ENCODE measurements around the gene CLDN24.

The CLDN24 gene

DNA sequence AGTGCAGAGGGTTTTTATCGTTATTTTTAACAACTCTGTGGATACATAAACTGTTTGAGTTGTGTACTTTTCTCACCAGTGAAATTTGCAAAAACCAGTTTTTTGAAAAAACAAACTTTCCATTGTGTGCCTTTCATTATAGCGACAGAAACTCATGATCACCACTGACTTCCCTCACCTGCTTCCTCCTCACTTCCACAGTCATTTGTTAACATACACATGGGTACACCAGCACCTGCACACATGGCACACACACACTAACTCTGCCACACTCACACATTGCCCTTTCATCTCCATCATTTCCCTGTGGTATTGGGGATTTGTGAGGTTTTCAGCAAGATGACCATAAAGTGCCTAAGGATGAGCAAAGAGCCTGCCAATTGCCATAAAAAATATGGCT is 22.8 kb downstream of the CLDN24 start:
- Histone ChIP-seq H3K36me3 (no peaks in the 10 kb centered on the region), H3K4me3 (ENCODE audit: low read depth in 1 of 2, low read length in 1 of 2) (no peak overlapping the region), H3K4me1 (ENCODE audit: control insufficient read depth in 1 of 2, insufficient read depth in 1 of 2, low read depth in 1 of 2, low read length in 1 of 2) (no peaks in the 10 kb centered on the region), H3K9me3 (no peaks in the 10 kb centered on the region), H3K27ac (no peak overlapping the region), H3K27me3 (no peaks in the 10 kb centered on the region)
- TF ChIP-seq, protein P1, sequence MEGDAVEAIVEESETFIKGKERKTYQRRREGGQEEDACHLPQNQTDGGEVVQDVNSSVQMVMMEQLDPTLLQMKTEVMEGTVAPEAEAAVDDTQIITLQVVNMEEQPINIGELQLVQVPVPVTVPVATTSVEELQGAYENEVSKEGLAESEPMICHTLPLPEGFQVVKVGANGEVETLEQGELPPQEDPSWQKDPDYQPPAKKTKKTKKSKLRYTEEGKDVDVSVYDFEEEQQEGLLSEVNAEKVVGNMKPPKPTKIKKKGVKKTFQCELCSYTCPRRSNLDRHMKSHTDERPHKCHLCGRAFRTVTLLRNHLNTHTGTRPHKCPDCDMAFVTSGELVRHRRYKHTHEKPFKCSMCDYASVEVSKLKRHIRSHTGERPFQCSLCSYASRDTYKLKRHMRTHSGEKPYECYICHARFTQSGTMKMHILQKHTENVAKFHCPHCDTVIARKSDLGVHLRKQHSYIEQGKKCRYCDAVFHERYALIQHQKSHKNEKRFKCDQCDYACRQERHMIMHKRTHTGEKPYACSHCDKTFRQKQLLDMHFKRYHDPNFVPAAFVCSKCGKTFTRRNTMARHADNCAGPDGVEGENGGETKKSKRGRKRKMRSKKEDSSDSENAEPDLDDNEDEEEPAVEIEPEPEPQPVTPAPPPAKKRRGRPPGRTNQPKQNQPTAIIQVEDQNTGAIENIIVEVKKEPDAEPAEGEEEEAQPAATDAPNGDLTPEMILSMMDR (IDR thresholded peaks at IDR 0.05), result no peak

DNA sequence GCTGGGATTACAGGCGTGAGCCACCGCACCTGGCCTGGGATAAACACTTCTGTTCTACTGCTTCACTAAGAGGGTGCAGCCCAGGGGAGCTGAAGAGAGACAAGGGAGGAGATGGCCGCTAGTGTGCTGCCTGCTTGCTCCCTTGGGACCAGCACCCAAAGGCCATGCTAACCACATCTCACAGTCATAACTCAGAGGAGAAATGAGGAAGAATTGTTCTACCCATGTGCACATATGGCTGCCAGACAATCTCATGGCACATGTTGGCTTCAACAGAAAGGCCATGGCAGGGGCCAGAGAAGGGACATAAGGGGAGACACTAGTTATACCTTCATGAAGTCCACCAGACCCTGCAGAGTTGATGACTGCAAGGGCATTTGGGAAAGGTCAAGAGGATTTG is 24.6 kb downstream of the CLDN24 start:
- Histone ChIP-seq H3K9me3 (no peaks in the 10 kb centered on the region), H3K36me3 (no peaks in the 10 kb centered on the region), H3K27me3 (no peaks in the 10 kb centered on the region), H3K27ac (no peak overlapping the region), H3K4me1 (ENCODE audit: control insufficient read depth in 1 of 2, insufficient read depth in 1 of 2, low read depth in 1 of 2, low read length in 1 of 2) (no peaks in the 10 kb centered on the region), H3K4me3 (ENCODE audit: low read depth in 1 of 2, low read length in 1 of 2) (no peak overlapping the region)
- TF ChIP-seq, protein P1 (IDR thresholded peaks at IDR 0.05), result no peak

DNA sequence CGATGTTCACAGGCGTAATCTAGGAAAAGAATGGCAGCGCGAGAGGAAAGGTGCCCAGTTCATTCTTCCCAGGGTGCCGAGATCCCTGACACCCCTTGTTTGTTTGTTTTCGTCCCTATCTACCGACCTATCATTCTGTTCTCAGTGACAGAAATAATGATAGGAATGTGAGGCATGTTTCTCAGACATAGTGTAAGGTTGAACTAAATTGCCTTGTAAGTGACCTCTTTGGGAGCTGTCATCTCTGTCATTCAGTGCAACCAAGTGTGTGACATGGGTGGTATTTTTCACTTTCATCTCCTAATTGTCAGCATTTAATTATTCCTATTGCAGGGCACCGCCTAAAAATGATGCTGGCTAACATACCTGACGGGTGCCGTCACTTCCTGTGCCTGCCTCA is 26.5 kb downstream of the CLDN24 start:
- Histone ChIP-seq H3K27me3 (no peaks in the 10 kb centered on the region), H3K4me1 (ENCODE audit: control insufficient read depth in 1 of 2, insufficient read depth in 1 of 2, low read depth in 1 of 2, low read length in 1 of 2) (no peaks in the 10 kb centered on the region), H3K9me3 (no peaks in the 10 kb centered on the region), H3K4me3 (ENCODE audit: low read depth in 1 of 2, low read length in 1 of 2) (no peak overlapping the region), H3K27ac (no peak overlapping the region), H3K36me3 (no peaks in the 10 kb centered on the region)
- TF ChIP-seq, protein P1 (IDR thresholded peaks at IDR 0.05), result no peak

DNA sequence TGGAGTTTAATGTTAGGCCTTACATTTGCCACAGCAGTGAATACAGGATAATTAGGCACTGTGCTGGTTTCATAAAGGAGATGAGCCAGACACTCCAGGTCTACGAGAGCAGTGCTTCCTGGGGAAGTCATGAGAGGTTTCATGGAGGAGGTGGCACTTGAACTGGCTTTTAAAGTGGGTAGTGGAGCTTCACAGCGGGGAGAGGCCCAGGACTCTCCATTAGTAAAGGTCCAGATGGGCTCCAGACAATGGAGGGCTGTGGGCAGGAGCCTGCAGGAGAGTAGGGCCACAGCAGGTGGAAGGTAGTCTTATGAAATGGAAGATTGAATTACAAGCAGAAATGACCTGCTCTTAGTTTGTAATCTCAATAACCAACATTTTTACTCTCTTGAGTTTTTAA is 31.2 kb downstream of the CLDN24 start:
- Histone ChIP-seq H3K36me3 (no peaks in the 10 kb centered on the region), H3K27ac (no peak overlapping the region), H3K4me3 (ENCODE audit: low read depth in 1 of 2, low read length in 1 of 2) (no peak overlapping the region), H3K27me3 (no peaks in the 10 kb centered on the region), H3K4me1 (ENCODE audit: control insufficient read depth in 1 of 2, insufficient read depth in 1 of 2, low read depth in 1 of 2, low read length in 1 of 2) (no peaks in the 10 kb centered on the region), H3K9me3 (no peaks in the 10 kb centered on the region)
- TF ChIP-seq, protein P1 (IDR thresholded peaks at IDR 0.05), result no peak

DNA sequence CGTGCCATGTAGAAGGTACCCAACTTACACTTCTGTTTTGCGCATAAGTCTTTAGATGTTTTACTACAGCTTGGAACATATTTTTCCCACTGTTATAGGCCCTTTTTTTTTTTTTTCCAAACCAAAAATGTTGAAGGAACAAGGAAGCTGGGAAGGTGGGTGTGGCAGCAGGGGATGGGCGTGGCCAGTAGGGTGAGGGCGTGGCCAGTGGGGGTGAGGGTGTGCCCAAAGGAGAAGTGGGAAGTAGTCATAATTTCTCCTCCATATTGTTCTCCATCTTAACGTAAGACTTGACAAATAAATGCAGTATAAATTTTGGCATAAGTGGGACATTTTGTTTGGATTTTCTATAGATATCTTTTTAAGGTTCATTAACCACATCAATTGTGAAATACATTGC is 32.5 kb downstream of the CLDN24 start:
- Histone ChIP-seq H3K4me1 (ENCODE audit: control insufficient read depth in 1 of 2, insufficient read depth in 1 of 2, low read depth in 1 of 2, low read length in 1 of 2) (no peaks in the 10 kb centered on the region), H3K27ac (no peak overlapping the region), H3K4me3 (ENCODE audit: low read depth in 1 of 2, low read length in 1 of 2) (no peak overlapping the region), H3K36me3 (no peaks in the 10 kb centered on the region), H3K9me3 (no peaks in the 10 kb centered on the region), H3K27me3 (no peaks in the 10 kb centered on the region)
- TF ChIP-seq, protein P1 (IDR thresholded peaks at IDR 0.05), result no peak

DNA sequence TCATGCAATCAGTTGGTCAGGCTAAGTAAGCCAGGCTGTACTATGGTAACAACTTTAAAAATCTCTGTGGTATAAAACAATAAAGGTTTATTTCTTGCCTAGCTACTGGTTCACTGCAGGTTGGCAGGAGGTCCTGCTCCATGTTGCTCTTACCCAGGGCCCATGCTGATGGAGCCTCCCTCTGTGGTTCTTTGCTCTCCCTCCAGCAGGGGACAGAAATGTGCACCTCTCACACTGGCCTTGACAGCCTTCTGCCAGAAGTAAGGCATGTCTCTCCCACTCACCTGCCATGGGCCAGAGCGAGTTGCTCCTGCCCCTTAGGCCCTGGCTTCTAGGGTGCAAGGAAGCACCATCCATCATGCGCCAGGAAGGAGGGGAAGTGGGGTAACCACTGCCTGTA is 33.3 kb downstream of the CLDN24 start:
- TF ChIP-seq, protein P1 (IDR thresholded peaks at IDR 0.05), result no peak
- no peaks in the 10 kb centered on the region for H3K4me1 ChIP-seq (ENCODE audit: control insufficient read depth in 1 of 2, insufficient read depth in 1 of 2, low read depth in 1 of 2, low read length in 1 of 2)
- no peak overlapping the region for H3K27ac ChIP-seq
- H3K27me3 ChIP-seq, result no peaks in the 10 kb centered on the region
- no peaks in the 10 kb centered on the region for H3K36me3 ChIP-seq
- no peaks in the 10 kb centered on the region for H3K9me3 ChIP-seq
- H3K4me3 ChIP-seq (ENCODE audit: low read depth in 1 of 2, low read length in 1 of 2), result no peak overlapping the region

Measured in neutrophil (primary cell).